Urinary bladder (tissue), 4 donors: Measurements from ENCODE around the gene SYNM. TPM values are rescaled to one million over a fixed set of nuclear protein-coding genes. Genes with fewer than 3 reads are reported as not detected.
"Not testable (repeated sequence)": the region's sequence is repeated elsewhere in the genome, so short reads cannot be mapped to it uniquely, and the experiment has no call there.

Experiments used
- DNase-seq: peaks from one replicate; pipeline ENCODE4 v3.0.0-alpha.2; 2015; ENCODE audit errors: extremely low spot score
- H3K27ac ChIP-seq: one replicate; pipeline ENCODE4 v1.5.1; 2013; ENCODE audit warnings: low read depth, mild to moderate bottlenecking, moderate library complexity
- H3K36me3 ChIP-seq: one replicate; pipeline ENCODE4 v1.6.1; 2013; ENCODE audit warnings: mild to moderate bottlenecking, moderate library complexity; ENCODE audit not compliant: insufficient read depth
- H3K4me1 ChIP-seq: one replicate; pipeline ENCODE4 v1.6.1; 2013; ENCODE audit warnings: mild to moderate bottlenecking, moderate library complexity; ENCODE audit not compliant: insufficient read depth
- H3K4me3 ChIP-seq: one replicate; pipeline ENCODE4 v1.5.1; 2013; ENCODE audit warnings: low read depth, low read length
- WGBS: extraction: QIAGEN DNeasy Blood & Tissue Kit; methylation state at CpG from one replicate; pipeline ENCODE4 v1.1.7; 2013; 5-methylcytosine and 5-hydroxymethylcytosine counted together
- polyA plus RNA-seq: library from polyadenylated mRNA; stranded (reverse); fragments of 200-250 nt; gene quantifications from one replicate; pipeline ENCODE4 v1.2.3, GENCODE V29; 2013
- total RNA-seq: library from RNA; depleted of rRNA; stranded (reverse); fragments of >200 nt; gene quantifications from one replicate; pipeline ENCODE4 v1.2.3, GENCODE V29; 2014
- donor health status: healthy with polysubstance abuse.
- donor health status: healthy.

Gene SYNM
- total and polyA plus RNA-seq, 2 donors = 228 to 898 TPM

- no peaks in the 10 kb centered on the region for H3K36me3 ChIP-seq
- no peak overlapping the region for H3K27ac ChIP-seq
- no peak for DNase-seq
- H3K4me3 ChIP-seq = peak overlapping the region; percentile 56
- no peaks in the 10 kb centered on the region for H3K4me1 ChIP-seq
- 19% methylated on average over 15 of the region's 15 CpGs for WGBS
Measured at GRCh38 chr15:99106417-99107220, 1.7 kb downstream of the SYNM start.

- Histone ChIP-seq H3K4me1 (no peaks in the 10 kb centered on the region), H3K36me3 (no peaks in the 10 kb centered on the region), H3K4me3 (no peak overlapping the region), H3K27ac (no peak overlapping the region)
- 70% methylated on average over 5 of the region's 5 CpGs for WGBS
- no peak for DNase-seq
Measured at GRCh38 chr15:99108993-99109392, 4.1 kb downstream of the SYNM start.

- H3K4me1 ChIP-seq = no peaks in the 10 kb centered on the region
- no peaks in the 10 kb centered on the region for H3K36me3 ChIP-seq
- WGBS = 57% methylated on average over 10 of the region's 10 CpGs
- no peak for DNase-seq
- no peak overlapping the region for H3K27ac ChIP-seq
- no peak overlapping the region for H3K4me3 ChIP-seq
Measured at GRCh38 chr15:99109555-99110021, 4.7 kb downstream of the SYNM start.

- H3K27ac ChIP-seq = no peak overlapping the region
- WGBS = 61% methylated on average over 12 of the region's 12 CpGs
- no peaks in the 10 kb centered on the region for H3K36me3 ChIP-seq
- no peak for DNase-seq
- no peaks in the 10 kb centered on the region for H3K4me1 ChIP-seq
- H3K4me3 ChIP-seq = no peak overlapping the region
Measured at GRCh38 chr15:99110093-99110492, 5.2 kb downstream of the SYNM start.

- DNase-seq = no peak
- Histone ChIP-seq H3K4me1 (no peaks in the 10 kb centered on the region), H3K4me3 (no peak overlapping the region), H3K27ac (no peak overlapping the region), H3K36me3 (no peaks in the 10 kb centered on the region)
- WGBS = 42% methylated on average over 8 of the region's 8 CpGs
Measured at GRCh38 chr15:99110581-99111320, 5.9 kb downstream of the SYNM start.

GRCh38 chr15:99111641-99112040 is 6.8 kb downstream of the SYNM start:
- not testable (repeated sequence) for H3K27ac ChIP-seq, H3K4me1 ChIP-seq, DNase-seq, H3K4me3 ChIP-seq, H3K36me3 ChIP-seq
- WGBS = 64% methylated on average over 8 of the region's 8 CpGs

GRCh38 chr15:99113547-99114271 is 8.8 kb downstream of the SYNM start:
- H3K4me3 ChIP-seq = no peak overlapping the region
- no peaks in the 10 kb centered on the region for H3K36me3 ChIP-seq
- H3K27ac ChIP-seq = no peak overlapping the region
- DNase-seq = no peak
- 77% methylated on average over 13 of the region's 13 CpGs for WGBS
- no peaks in the 10 kb centered on the region for H3K4me1 ChIP-seq

- H3K4me3 ChIP-seq = no peak overlapping the region
- no peaks in the 10 kb centered on the region for H3K4me1 ChIP-seq
- no peaks in the 10 kb centered on the region for H3K36me3 ChIP-seq
- DNase-seq = no peak
- 54% methylated on average over 12 of the region's 12 CpGs for WGBS
- H3K27ac ChIP-seq = no peak overlapping the region
Measured at GRCh38 chr15:99114511-99115299, 9.8 kb downstream of the SYNM start.

- H3K36me3 ChIP-seq = no peaks in the 10 kb centered on the region
- WGBS = 77% methylated on average over 11 of the region's 11 CpGs
- H3K4me1 ChIP-seq = no peaks in the 10 kb centered on the region
- H3K27ac ChIP-seq = no peak overlapping the region
- no peak overlapping the region for H3K4me3 ChIP-seq
- DNase-seq = no peak
Measured at GRCh38 chr15:99115300-99116215, 10.7 kb downstream of the SYNM start.

- DNase-seq = no peak
- Histone ChIP-seq H3K36me3 (no peaks in the 10 kb centered on the region), H3K4me1 (no peaks in the 10 kb centered on the region), H3K4me3 (no peak overlapping the region), H3K27ac (no peak overlapping the region)
- WGBS = 60% methylated on average over 8 of the region's 8 CpGs
Measured at GRCh38 chr15:99117111-99117510, 12.2 kb downstream of the SYNM start.

GRCh38 chr15:99117563-99118257 is 12.8 kb downstream of the SYNM start:
- DNase-seq = no peak
- no peaks in the 10 kb centered on the region for H3K36me3 ChIP-seq
- H3K4me1 ChIP-seq = no peaks in the 10 kb centered on the region
- H3K4me3 ChIP-seq = no peak overlapping the region
- 59% methylated on average over 20 of the region's 20 CpGs for WGBS
- H3K27ac ChIP-seq = no peak overlapping the region

GRCh38 chr15:99118258-99118632 is 13.4 kb downstream of the SYNM start:
- H3K36me3 ChIP-seq = no peaks in the 10 kb centered on the region
- H3K4me3 ChIP-seq = no peak overlapping the region
- no peak for DNase-seq
- H3K27ac ChIP-seq = no peak overlapping the region
- WGBS = 73% methylated on average over 7 of the region's 7 CpGs
- H3K4me1 ChIP-seq = no peaks in the 10 kb centered on the region
